GM18499 (cell line): Measurements from ENCODE around the gene HAPLN3.

Experiments used
- ATAC-seq: cut with Tn5 transposase; IDR thresholded peaks from one replicate; pipeline ENCODE4 v1.9.1; 2021; ENCODE audit warnings: moderate number of reproducible peaks; ENCODE audit not compliant: insufficient read depth, unreplicated experiment

Gene HAPLN3

GRCh38 chr15:88897142-88897455 lies 1.8 kb upstream of the HAPLN3 start:
- ATAC-seq = no peak

- ATAC-seq = no peak
These were observed 1.1 kb upstream of the HAPLN3 start for GRCh38 chr15:88896333-88897033.

DNA sequence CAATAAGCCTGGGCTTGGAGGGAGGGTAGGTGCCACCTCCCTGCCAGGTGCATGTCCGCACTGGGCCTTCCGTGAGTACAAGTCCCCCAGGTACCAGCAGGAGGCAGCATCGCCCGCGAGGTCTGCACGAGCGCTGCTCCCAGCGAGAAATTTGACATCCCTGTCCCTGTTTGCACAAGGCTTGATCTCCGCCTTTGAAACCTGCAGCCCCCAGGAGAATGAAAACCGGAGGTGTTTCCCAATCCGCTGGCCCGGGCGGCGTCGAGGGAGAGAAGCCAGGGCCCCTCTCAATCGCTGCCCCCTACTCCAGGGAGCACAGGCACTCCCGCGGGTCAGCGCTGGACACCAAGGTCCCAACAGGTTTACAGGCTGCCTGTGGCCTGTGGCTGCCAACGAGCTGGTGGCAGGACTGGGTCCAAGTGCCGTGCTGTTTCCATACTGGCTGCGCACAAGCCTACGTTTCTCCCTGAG lies 961 bp downstream of the HAPLN3 start:
- ATAC-seq = no peak

DNA sequence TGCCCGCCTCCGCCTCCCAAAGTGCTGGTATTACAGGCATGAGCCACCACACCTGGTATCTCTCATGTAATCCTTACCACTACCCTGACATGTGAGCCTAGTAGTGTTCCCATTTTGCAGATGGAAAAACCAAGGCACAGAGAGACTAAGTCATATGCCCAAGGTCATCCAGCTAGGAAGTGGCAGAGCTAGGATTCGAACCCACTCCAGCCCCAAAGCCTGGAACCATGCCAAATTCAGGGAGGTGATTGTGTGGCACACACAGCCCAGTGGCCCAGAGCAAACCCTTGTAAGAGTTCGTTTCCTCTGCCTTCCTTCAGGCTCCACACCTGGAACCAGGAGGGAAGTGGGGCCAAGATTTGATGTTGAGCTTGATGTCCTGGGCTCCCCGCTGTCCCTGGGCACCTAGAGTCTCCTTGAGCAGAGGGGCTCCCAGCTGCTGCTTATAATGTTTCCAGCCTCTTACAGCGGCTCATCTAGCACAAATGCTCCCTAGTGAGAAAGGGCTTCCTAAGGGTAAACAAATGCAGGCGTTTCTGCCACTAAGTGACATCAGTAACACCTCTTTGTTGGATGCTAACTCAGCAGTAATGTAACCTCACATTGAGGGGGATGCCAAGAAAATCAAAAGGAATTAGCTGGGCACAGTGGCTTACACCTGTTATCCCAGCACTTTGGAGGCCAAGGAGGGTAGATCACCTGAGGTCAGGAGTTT lies 3.6 kb downstream of the HAPLN3 start:
- ATAC-seq = no peak

DNA sequence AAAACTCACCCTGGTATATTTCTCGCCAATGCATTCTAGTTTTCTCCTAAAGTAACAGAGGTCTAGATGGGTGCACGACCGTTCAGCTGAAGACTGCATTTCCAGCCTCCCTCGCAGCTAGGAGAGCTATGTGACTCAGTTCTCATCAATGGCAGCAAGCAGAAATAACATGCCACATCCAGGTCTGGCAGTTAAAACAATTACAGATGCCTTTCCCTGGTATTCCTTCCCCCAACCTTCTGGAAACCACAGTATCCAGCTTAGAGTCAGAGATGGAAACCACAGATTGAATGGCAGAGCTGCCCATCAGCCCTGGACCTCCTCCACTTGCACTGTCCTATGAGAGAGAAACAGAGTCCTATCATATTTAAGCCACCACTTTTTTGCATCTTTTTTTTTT lies 4.8 kb downstream of the HAPLN3 start:
- ATAC-seq = no peak

DNA sequence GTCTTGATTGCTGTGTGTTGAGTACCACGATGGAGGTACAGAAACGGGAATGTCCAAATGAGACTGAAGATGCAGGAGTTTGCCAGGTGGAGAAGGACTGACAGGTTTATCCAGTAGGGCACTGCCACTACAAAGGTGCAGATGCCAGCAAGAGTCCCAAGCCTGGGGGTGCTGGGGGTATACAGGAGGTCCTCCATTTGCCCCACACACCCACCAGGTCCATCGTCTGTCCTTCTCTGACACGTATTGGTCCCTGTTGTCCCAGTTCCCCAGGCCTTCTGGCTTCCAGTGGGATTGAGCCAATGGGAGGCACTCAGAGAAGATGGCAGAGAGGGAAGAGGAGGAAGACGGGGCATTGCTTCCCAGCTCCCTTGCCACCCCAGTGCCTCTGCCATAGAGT lies 6.6 kb downstream of the HAPLN3 start:
- no peak for ATAC-seq

DNA sequence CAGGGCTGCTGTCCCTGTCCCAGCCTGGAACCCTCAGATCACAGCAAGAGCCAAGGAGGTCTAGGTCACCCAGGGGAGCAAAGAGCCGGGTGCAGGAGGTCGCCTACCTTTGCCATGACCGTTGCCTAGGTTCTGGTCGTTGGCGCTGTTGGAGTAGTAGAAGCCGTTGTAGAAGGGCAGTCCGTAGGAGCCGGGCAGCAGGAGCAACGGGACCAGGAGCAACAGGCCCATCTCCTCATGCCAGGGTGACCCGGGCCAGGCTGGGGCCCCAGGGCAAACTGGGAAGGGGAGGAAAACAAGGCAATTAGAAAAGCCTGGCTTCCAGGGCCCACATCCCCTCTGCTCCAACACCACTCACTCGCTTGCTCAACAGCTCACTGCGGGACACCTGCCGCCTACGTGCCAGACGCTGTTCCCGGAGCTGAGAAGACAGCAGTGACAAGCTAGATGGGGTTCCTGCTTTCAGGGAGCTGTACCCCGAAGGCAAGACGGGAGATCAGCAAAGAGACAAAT lies 8.2 kb downstream of the HAPLN3 start:
- no peak for ATAC-seq

- ATAC-seq = no peak
These were observed 12.6 kb downstream of the HAPLN3 start for GRCh38 chr15:88882785-88883184.

- no peak for ATAC-seq
These were observed 13.6 kb downstream of the HAPLN3 start for GRCh38 chr15:88881775-88882174.

- no peak for ATAC-seq
These were observed 14.2 kb downstream of the HAPLN3 start for GRCh38 chr15:88880944-88881740.

DNA sequence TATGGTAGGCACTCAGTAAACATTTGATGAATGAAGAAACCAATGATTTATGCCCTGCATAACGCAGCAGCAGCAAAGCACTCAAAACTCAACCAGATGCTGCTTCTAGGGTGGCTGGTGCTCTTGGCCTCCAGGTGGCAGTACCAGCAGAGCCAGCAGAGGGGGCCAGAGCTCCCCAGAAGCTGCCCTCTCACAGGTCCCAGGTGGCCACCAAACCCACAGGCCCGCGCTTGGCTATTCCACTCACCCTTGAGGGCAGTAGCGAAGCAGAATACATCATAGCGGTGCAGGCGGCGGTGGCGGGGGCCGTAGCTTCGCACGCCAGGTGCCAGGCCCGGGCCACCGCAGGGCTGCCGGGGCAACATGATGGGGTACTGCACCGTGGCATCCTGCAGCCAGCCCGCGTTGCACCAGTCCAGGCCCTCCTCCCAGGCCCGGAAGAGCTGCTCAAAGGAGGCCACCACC lies 16.6 kb downstream of the HAPLN3 start:
- no peak for ATAC-seq

- no peak for ATAC-seq
These were observed 17.4 kb downstream of the HAPLN3 start for GRCh38 chr15:88877906-88878305.

DNA sequence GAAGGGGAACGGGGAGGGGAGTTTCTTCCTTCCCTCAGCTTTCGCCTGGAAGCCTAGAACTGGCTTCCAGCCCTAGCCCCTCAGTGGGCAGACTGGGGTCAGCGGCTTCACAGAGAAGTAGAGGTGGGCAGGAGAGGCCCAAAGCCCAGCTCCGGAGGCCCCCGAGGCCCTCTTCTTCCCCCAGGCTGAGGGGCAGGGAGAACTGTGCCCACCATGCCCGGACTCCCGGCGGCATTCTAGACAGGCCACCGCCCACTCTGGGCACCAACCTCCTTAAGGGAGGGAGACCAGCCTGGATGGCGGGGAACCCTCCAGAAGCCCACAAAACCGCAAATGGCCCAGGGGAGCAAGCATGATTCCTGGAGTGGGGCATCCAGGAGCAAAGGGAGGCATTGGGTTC lies 17.9 kb downstream of the HAPLN3 start:
- ATAC-seq = no peak

DNA sequence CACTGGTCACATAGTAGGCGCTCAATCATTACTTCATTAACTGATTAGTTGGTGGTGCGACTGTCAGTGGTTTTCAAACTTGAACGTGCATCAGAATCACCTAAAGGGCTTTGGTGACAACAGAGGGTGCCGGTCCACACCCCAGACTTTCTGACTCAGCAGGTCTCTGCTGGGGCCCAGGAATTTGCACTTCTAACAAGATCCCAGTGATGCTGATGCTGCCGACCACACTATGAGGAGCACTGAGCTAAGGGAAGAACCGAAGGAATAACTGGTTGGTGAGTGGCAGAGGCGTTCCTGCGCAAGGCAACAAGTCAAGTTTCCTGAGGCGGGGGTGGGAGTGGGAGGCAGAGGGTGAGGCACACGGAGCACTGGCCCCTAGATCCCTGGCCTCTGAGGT lies 18.8 kb downstream of the HAPLN3 start:
- ATAC-seq = no peak

GRCh38 chr15:88874684-88875083 lies 20.7 kb downstream of the HAPLN3 start:
- ATAC-seq = no peak

DNA sequence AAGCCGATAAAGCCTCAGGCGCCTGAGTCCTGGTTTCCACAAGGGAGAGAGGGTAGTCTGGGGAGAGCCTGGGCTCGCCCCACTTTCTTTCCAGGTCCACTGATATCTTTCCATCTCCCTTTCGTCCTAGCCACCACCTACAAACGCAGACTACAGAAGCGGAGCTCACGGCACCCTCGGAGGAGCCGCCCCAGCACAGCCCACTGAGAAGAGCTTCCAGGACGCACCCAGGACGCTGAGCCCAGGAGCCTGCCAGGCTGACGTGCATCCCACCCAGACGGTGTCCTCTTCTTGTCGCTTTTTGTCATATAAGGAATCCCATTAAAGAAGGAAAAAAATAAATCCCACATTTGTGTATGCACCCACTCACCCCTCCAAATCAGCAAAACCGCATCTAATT lies 21.1 kb downstream of the HAPLN3 start:
- ATAC-seq = no peak

- ATAC-seq = no peak
These were observed 21.6 kb downstream of the HAPLN3 start for GRCh38 chr15:88873786-88874185.

DNA sequence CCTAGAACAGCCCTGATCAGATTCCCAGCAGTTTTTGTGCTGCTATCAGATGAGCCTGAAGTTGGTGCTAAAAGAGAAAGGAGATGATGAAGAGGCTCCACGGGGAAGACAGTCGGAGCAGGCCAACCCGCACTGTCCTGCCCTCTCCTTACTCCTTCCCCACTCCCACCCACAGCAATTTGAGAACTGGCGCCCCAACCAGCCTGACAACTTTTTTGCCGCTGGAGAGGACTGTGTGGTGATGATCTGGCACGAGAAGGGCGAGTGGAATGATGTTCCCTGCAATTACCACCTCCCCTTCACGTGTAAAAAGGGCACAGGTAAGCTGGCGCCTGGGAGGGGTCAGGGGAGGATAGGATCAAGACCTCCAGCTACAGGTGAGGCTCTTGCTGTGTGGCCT lies 22.6 kb downstream of the HAPLN3 start:
- no peak for ATAC-seq

- ATAC-seq = no peak
These were observed 23.2 kb downstream of the HAPLN3 start for GRCh38 chr15:88872106-88872505.

DNA sequence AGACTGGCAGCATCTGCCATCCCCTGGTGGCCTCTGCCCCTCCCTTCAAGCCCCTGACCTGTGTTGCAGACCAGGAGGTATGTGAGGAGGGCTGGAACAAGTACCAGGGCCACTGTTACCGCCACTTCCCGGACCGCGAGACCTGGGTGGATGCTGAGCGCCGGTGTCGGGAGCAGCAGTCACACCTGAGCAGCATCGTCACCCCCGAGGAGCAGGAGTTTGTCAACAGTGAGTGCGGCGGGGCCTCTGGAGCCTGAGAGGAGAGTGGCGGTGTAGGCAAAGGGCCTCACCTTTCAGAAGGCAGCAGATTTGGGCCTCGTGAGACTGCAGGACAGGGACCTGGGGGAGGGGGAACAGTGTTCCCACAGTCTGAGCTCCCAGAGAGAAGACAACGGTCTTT lies 24.0 kb downstream of the HAPLN3 start:
- ATAC-seq = no peak

- no peak for ATAC-seq
These were observed 29.0 kb downstream of the HAPLN3 start for GRCh38 chr15:88866295-88866881.
